GM23248 (cell line): Measurements from ENCODE around the gene NCR2.

Experiments used
- EZH2 ChIP-seq: fragments of 200-600 bp; sonication (generic); IDR thresholded peaks from 2 replicates; pipeline ENCODE4 v1.6.1; 2018; ENCODE audit warnings: antibody characterized with exemption, mild to moderate bottlenecking; ENCODE audit not compliant: insufficient read depth, poor library complexity, severe bottlenecking
- EZH2phosphoT487 ChIP-seq: fragments of 200-600 bp; sonication (generic); IDR thresholded peaks from 2 replicates; pipeline ENCODE4 v1.6.1; 2018; ENCODE audit warnings: antibody characterized with exemption, moderate library complexity, mild to moderate bottlenecking, low read depth; ENCODE audit not compliant: insufficient read depth

- TF ChIP-seq EZH2 (no peak), EZH2phosphoT487 (no peak)
Observed at GRCh38 chr6:41360314-41360685, 24.9 kb downstream of the NCR2 start.
